ENCODE results near the gene SIL1.

- TF ChIP-seq CTCF (conservative IDR thresholded peaks at IDR 0.05) (no peak), EZH2 (IDR thresholded peaks at IDR 0.05; ENCODE audit: low read depth) (no peak)
These were observed 46.3 kb downstream of the SIL1 start for GRCh38 chr5:139151902-139152301.
